IMR-90 (cell line): ENCODE measurements around the gene VAMP3.

ENCODE experiments used
- MAFK ChIP-seq: IDR thresholded peaks from 2 replicates; pipeline ENCODE4 v1.6.1; 2012; ENCODE audit warnings: low read depth, low read length, improper control_type of control experiment
- TF ChIP-seq, protein P1 (sequence below): conservative IDR thresholded peaks from 2 replicates; pipeline ENCODE4 v1.5.1; 2012; ENCODE audit warnings: mild to moderate bottlenecking, low read depth, low read length, improper control_type of control experiment

DNA sequence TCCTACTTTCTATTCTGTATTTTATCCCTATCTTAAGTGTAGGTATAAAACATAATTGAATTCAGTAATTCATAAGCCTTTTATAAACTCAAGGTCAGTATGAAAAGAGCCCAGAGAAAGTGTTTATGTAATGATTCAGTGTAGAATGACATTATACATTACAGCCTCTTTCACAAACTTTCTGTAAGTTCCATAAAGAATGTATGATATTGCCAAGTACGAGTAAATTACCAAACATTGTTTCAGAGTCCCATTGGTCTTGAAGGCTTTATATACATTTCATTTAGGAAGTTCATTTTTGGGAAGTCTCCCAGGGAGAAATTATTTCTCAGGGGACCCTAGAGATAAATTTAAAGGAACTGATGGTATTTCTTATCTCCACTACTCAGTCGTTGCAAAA is 37.8 kb upstream of the VAMP3 start:
- no peak for TF ChIP-seq MAFK
- TF ChIP-seq, protein P1, sequence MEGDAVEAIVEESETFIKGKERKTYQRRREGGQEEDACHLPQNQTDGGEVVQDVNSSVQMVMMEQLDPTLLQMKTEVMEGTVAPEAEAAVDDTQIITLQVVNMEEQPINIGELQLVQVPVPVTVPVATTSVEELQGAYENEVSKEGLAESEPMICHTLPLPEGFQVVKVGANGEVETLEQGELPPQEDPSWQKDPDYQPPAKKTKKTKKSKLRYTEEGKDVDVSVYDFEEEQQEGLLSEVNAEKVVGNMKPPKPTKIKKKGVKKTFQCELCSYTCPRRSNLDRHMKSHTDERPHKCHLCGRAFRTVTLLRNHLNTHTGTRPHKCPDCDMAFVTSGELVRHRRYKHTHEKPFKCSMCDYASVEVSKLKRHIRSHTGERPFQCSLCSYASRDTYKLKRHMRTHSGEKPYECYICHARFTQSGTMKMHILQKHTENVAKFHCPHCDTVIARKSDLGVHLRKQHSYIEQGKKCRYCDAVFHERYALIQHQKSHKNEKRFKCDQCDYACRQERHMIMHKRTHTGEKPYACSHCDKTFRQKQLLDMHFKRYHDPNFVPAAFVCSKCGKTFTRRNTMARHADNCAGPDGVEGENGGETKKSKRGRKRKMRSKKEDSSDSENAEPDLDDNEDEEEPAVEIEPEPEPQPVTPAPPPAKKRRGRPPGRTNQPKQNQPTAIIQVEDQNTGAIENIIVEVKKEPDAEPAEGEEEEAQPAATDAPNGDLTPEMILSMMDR: no peak
